GM12864 (cell line): Measurements from ENCODE around the gene MR1.
"Not testable (repeated sequence)": the region's sequence is repeated elsewhere in the genome, so short reads cannot be mapped to it uniquely, and the experiment has no call there.

Experiments
- DNase-seq: peaks from one replicate; pipeline ENCODE4 v3.0.0-alpha.2; 2011; ENCODE audit warnings: low read depth
- H3K4me3 ChIP-seq: 2 replicates; pipeline ENCODE4 v1.5.1; 2011; ENCODE audit warnings: mild to moderate bottlenecking, low read depth, low read length, control low read depth
- TF ChIP-seq, protein P1 (sequence below): IDR thresholded peaks from 2 replicates; pipeline ENCODE4 v1.5.1; 2011; ENCODE audit warnings: low read depth, mild to moderate bottlenecking, moderate library complexity, low read length, control low read depth, inconsistent platforms; ENCODE audit errors: missing control alignments

The MR1 gene

DNA sequence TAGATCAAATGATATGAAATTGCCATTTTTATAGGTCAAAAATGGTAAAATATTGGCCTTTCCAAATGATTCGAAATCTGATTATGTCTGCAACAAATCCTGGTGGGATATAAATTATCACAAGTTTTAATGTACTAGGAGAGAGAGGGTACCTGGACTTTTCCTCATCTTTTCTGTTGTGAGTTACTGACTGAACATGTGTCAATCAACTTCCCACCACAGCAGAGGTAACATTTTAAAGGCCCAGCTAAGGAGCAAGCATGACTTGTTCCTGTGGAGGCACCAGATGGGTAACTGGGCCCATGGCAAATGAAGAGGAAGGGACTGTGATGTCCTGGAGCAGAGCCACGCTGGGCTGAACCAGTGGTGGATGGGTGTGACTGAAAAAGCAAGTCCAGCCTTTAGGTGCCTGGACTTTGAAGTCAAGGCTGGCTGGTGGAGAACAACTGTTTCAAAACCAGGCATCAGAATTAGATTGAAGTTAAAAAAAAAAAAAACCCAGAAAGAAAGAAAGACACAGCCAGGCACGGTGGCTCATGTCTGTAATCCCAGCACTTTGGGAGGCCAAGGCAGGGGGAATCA is 6.6 kb downstream of the MR1 start:
- no peak for DNase-seq
- H3K4me3 ChIP-seq = no peak overlapping the region
- TF ChIP-seq, protein P1, sequence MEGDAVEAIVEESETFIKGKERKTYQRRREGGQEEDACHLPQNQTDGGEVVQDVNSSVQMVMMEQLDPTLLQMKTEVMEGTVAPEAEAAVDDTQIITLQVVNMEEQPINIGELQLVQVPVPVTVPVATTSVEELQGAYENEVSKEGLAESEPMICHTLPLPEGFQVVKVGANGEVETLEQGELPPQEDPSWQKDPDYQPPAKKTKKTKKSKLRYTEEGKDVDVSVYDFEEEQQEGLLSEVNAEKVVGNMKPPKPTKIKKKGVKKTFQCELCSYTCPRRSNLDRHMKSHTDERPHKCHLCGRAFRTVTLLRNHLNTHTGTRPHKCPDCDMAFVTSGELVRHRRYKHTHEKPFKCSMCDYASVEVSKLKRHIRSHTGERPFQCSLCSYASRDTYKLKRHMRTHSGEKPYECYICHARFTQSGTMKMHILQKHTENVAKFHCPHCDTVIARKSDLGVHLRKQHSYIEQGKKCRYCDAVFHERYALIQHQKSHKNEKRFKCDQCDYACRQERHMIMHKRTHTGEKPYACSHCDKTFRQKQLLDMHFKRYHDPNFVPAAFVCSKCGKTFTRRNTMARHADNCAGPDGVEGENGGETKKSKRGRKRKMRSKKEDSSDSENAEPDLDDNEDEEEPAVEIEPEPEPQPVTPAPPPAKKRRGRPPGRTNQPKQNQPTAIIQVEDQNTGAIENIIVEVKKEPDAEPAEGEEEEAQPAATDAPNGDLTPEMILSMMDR = no peak

DNA sequence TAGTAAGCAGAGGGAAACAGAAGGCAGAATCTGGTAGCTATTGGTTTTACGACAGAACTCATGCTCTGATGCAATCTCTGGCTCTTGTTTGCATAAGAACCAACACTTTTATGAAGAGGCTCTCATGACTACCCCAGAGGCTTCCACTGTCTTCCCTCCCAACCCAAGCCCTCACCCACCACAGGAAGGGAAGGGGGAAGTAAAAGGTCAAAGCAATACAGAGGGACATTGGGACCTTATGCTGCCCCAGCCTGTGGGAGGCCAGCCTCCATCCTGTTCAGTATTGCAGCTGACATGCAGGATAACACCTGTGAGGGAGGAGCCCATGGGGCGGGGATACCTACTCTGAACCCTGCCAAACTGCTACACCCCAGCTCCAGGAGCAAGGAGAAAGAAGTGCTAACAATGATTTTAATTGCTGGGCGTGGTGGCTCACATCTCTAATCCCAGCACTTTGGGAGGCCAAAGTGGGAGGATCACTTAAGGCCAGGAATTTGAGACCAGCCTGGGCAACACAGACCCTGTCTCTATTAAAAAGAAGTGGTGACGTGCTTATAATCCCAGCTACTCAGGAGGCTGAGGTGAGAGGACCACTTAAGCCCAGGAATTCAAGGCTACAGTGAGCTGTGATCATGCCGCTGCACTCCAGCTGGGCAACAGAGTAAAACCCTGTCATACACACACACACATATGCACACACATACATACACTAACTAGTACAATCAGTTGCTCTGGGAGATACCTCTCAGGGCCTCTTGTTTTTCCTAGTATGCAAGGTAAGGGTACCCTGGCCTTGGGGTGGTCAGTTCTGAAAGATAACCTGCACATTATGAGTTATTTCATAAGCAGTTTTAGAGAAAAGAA is 9.5 kb downstream of the MR1 start:
- no peak overlapping the region for H3K4me3 ChIP-seq
- no peak for DNase-seq
- TF ChIP-seq, protein P1 = no peak

DNA sequence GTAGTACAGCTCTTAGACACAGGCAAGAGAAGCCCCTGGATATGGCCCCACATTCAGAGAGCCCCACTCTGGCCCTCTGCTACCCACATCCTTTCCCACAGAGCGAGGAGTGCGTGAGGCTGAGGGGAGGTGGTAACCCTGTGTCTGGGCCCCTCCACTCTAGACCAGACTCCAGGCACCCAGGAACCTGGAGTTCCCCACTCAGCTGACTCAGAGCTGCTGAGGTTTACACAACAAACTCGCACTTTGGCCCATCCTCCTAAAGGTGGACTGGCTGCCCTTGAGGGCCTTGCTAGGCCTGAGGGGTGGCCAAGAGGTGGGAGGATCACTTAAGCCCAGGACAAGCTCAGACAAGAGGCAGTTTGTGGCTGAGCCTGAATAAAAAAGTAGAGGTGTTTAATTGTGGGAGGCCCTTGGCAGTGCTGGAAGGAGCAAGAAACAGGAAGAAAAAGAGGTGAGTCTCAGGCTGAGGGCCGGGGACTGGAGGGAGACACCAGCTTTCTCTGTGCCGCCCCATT is 10.7 kb downstream of the MR1 start:
- TF ChIP-seq, protein P1 = no peak

DNA sequence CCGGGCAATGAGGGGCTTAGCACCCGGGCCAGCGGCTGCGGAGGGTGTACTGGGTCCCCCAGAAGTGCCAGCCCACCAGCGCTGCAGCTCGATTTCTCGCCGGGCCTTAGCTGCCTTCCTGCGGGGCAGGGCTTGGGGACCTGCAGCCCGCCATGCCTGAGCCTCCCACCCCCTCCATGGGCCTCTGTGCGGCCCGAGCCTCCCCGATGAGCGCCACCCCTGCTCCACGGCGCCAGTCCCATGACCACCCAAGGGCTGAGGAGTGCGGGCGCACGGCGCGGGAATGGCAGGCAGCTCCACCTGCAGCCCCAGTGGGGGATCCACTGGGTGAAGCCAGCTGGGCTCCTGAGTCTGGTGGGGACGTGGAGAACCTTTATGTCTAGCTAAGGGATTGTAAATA is 12.2 kb downstream of the MR1 start:
- H3K4me3 ChIP-seq, DNase-seq: not testable (repeated sequence)

More for the DNA sequence above, 10.7 kb downstream of the MR1 start:
- no peak overlapping the region; the same call in 1 of the 2 replicates for H3K4me3 ChIP-seq
- DNase-seq = no peak

DNA sequence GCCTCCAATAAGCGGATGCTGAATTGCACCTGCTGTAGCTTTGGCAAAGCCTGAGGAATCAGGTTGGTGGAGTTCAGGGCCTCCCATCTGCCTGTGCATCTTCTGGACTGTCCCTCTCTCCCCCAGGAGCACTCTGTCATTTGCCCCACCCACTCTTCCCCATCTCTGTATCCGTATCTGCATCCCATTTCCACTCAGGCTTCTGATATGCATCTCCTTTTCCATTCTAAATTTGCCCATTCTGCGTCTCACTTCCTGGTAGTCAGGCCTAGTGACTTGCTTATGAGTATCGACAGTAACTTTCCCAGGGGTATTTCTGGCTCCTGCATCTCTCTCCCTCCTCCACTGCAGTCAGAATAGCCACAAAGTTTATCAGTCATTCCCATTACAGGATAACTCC is 15.6 kb downstream of the MR1 start:
- TF ChIP-seq, protein P1 = no peak
- DNase-seq = no peak
- no peak overlapping the region for H3K4me3 ChIP-seq

DNA sequence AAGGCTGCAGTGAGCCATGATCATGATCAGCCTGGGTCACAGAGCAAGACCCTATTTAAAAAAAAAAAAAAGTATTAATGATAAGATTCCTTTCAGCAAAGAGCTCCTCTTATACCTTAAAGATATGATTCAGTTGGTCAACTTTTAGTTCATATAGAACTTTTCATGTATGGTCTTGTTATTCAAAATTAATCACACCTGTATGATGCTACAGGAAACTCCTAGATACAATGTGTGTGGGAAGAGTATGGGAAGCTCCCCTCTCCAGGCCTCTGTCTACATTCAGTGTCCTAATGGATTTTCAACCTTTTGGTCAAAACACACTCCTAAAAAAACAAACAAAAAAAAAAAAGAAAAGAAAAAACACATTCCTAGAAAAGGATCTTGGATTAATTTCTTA is 17.1 kb downstream of the MR1 start:
- TF ChIP-seq, protein P1 = no peak
- no peak for DNase-seq
- no peak overlapping the region for H3K4me3 ChIP-seq

DNA sequence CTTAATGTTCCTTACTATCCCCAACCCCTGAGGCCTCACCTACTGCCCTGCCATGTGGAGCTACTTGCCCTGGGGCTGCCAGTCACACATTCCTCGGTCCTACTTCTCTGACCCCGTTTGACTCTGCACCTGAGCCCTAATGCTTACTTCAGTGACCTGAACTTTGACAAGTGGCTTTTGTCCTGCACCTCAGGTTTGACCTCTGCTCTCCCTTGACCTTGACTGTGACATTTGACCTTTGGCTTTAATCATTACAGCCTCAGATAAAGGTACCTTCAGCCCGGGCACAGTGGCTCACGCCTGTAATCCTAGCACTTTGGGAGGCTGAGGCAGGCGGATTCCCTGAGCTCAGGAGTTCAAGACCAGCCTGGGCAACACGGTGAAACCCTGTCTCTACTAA is 22.8 kb downstream of the MR1 start:
- no peak overlapping the region for H3K4me3 ChIP-seq
- DNase-seq = no peak
- TF ChIP-seq, protein P1 = no peak
